GM12865 (cell line): ENCODE measurements around the gene PFKFB3.

Experiments
- DNase-seq: peaks from one replicate; pipeline ENCODE4 v3.0.0; 2010; ENCODE audit warnings: low read depth
- H3K4me3 ChIP-seq: 2 replicates; pipeline ENCODE4 v1.5.1; 2011; ENCODE audit warnings: mild to moderate bottlenecking, low read depth, low read length, control low read depth
- TF ChIP-seq, protein P1 (sequence below): IDR thresholded peaks from 2 replicates; pipeline ENCODE4 v1.5.1; 2011; ENCODE audit warnings: low read length, control low read depth, low read depth, inconsistent platforms; ENCODE audit not compliant: insufficient read depth; ENCODE audit errors: missing control alignments

PFKFB3 gene

DNA sequence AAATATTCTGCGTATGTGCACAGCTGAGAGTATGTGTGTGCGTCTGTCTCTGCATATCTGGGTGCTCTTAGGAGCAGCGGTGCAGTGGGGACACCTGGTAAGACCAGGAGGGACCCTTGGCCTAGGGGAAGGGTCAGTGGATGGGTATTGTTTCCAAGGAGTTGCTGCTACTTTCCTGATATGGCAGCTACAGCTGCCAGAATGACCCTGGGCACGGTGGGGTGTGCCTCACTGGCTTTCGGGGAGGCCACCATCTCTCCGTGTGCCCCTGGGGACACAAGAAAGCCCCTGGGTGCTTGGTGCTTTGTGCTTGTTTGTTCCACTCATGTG lies 8.6 kb downstream of the PFKFB3 start:
- no peak for DNase-seq
- TF ChIP-seq, protein P1, sequence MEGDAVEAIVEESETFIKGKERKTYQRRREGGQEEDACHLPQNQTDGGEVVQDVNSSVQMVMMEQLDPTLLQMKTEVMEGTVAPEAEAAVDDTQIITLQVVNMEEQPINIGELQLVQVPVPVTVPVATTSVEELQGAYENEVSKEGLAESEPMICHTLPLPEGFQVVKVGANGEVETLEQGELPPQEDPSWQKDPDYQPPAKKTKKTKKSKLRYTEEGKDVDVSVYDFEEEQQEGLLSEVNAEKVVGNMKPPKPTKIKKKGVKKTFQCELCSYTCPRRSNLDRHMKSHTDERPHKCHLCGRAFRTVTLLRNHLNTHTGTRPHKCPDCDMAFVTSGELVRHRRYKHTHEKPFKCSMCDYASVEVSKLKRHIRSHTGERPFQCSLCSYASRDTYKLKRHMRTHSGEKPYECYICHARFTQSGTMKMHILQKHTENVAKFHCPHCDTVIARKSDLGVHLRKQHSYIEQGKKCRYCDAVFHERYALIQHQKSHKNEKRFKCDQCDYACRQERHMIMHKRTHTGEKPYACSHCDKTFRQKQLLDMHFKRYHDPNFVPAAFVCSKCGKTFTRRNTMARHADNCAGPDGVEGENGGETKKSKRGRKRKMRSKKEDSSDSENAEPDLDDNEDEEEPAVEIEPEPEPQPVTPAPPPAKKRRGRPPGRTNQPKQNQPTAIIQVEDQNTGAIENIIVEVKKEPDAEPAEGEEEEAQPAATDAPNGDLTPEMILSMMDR, result no peak
- H3K4me3 ChIP-seq, result no peak overlapping the region

DNA sequence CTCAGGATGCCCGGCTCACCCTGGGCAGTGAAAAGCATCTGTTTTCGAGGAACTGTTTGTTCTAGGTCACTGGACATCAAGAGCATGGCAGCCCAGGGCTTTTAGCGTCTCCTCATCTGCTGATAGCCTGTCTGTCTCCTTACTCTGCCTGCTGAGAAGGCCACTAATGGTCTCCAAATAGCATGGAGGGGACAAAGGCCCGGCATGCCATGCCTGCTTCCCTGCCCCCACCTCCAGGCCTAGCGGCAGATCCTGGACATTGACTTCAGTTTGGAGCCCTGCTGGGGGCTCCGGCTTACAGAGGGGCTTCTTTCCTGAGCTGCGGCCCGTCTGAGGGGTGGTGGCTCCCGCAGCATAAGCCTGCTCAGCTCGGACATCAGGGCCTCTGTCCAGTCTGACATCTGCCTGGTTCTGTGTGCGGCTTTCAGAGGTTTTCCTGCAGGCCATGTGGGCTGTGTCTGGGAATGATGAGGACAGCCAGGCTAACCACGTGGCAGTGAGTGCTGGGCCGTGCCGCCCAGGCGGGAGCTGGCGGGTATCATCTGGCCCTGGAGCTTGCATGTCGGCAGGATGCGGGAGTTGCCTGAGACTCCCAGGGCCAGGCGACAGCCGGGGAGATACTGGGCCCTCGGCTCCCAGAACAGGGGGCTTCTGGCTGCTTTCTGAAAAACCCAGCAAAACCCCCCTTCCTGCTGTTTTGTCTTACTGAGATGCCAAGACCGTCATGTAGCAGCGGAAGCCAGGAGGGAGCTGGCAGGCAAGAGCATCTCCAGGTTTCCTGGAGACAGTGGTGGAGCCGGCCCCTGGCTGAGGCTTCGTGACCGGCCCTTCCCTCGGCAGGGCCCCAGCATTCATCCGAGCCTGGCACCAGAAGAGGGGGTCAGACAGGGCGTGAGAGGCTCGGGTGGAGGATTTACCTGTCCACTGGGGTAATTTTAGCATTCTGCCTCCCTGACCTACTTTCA lies 9.2 kb downstream of the PFKFB3 start:
- TF ChIP-seq, protein P1, result no peak
- DNase-seq, result no peak

DNA sequence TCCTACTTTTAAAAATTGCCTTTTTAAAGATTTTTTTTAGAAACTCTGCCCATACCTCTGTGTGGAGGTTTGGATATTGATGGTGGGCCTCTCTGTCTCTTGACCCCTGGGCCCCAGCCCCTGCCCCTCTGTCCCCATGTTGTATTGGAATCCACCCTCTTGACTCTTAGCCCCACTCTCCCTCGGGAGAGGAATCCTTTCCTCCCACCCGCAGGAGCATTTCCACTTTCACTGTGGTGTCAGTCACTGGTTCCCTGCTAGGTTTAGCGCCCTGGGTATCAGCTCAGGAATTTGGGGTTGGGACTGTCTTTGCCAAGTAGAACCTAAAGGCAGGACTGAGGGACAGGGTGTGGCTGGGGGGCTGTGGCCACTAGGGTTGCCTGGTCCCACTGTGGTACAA lies 10.1 kb downstream of the PFKFB3 start:
- H3K4me3 ChIP-seq, result no peak overlapping the region
- DNase-seq, result no peak
- TF ChIP-seq, protein P1, result no peak

More for the DNA sequence above, 9.2 kb downstream of the PFKFB3 start:
- no peak overlapping the region for H3K4me3 ChIP-seq

DNA sequence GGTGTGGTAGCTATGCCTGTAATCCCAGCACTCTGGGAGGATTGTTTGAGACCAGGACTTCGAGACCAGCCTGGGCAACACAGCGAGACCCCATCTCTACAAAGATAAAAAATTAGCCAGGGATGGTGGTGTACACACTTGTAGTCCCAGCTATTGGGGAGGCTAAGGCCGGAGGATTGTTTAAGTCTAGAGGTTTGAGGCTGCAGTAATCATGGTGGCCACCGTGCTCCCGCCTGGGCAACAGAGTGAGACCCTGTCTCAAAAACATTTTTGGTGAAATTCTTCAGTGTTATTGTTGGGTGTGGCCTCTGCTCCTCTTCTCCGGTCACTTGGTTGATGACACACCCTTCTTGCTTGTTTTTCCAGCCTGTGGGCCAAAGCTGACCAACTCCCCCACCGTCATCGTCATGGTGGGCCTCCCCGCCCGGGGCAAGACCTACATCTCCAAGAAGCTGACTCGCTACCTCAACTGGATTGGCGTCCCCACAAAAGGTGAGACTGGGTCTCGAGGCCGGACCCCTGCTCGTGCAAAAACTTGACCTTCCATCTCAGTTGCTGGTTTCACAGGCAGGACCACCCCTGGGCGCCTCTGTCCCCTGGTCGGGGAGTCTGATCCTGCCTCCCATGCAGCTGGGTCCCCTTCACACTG lies 10.6 kb downstream of the PFKFB3 start:
- no peak overlapping the region for H3K4me3 ChIP-seq
- DNase-seq, result no peak
- TF ChIP-seq, protein P1, result no peak

DNA sequence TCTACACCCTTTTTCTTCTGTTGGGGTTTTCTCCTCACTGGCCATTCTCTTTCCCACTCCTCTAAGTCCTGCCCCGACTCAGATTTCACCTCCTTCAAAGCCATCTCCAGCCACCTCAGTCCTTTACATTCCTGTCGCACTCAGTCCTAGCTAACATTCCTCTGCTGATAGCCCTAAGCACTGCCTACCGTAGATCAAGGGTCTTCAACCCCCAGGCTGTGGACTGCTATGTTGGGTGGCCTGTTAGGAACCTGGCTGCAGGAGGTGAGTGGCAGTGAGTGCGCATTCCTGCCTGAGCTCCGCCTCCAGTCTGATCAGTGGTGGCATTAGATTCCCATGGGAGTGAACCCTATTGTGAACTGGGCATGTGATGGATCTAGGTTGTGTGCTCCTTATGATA lies 11.2 kb downstream of the PFKFB3 start:
- no peak for DNase-seq
- no peak overlapping the region for H3K4me3 ChIP-seq
- TF ChIP-seq, protein P1, result no peak

DNA sequence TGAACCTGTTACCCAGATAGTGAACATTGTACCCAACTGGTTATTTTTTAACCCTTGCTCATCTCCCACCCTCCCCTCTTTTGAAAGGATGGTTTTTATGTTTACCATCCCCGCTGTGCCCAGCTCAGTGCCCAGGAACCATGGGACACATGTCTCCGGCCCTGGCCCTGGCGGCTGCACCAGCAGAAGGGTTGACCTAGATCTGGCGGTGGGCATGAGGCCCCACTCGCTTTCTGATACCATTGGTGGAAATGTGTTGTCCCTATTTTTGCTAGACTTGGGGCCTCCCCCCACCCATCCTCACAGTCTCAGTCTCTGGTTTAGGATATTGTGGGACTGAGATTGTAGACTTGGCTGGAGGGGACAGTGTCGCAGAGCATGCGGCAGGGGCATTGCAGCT lies 11.9 kb downstream of the PFKFB3 start:
- TF ChIP-seq, protein P1, result no peak
- no peak overlapping the region for H3K4me3 ChIP-seq
- no peak for DNase-seq

DNA sequence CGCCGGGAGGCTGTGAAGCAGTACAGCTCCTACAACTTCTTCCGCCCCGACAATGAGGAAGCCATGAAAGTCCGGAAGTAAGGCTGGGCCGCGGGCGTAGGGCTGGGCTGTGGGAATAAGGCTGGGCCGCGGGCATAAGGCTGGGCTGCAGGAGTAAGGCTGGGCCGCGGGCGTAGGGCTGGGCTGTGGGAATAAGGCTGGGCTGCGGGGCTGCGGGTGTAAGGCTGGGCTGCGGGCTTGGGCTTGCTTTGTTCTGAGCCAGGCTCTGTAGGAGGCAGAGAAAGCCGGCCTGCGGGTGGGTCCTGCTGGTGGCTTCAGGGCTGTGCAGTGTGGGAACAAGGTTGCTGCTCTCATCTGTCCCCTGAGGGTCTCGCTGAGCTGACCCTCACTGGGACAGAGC lies 12.5 kb downstream of the PFKFB3 start:
- no peak overlapping the region for H3K4me3 ChIP-seq
- no peak for DNase-seq
- TF ChIP-seq, protein P1, result no peak
